B cell (primary cell): ENCODE results near the gene CEACAM21. TPM values are rescaled to one million over a fixed set of nuclear protein-coding genes. Genes with fewer than 3 reads are reported as not detected.

Experiments
- ATAC-seq: fragments of 200-7000 bp; cut with Tn5 transposase; one replicate; pipeline ENCODE4 v1.10.0; 2021; ENCODE audit warnings: low read depth, mild to moderate bottlenecking, moderate number of reproducible peaks, moderate library complexity
- CTCF ChIA-PET: fragments of 350-600 bp; sonication (Branson Sonifier 250); formaldehyde crosslinking; loops from one replicate; lab custom pipeline; 2021; ENCODE audit warnings: antibody characterized with exemption, inconsistent platforms; lab: Charles Lee
- POLR2A ChIA-PET: fragments of 350-600 bp; sonication (Branson Sonifier 250); formaldehyde crosslinking; loops from one replicate; lab custom pipeline; 2021; ENCODE audit warnings: antibody characterized with exemption; lab: Charles Lee
- DNase-seq: peaks from one replicate; pipeline ENCODE4 v3.0.0; 2013
- H2AFZ ChIP-seq: 2 replicates; pipeline ENCODE4 v1.6.1; 2012; ENCODE audit warnings: mild to moderate bottlenecking, low read depth, low read length; ENCODE audit not compliant: insufficient read depth, poor library complexity, severe bottlenecking
- H3K27ac ChIP-seq, 2 donors: 1 replicate in 1 of 2; 2 replicates in 1 of 2; pipeline ENCODE4 v1.5.1; 2012 to 2013; ENCODE audit warnings: low read length in 2 of 2, mild to moderate bottlenecking in 2 of 2, moderate library complexity in 1 of 2
- H3K27me3 ChIP-seq, 4 experiments: fragments of 200-600 bp in 1 of 4; sonication (generic) in 1 of 4; replicated peaks in 1 of 4; 1 replicate in 2 of 4; 2 replicates in 2 of 4; pipeline versions ENCODE4 v1.6.1 to v1.7.0; 2013 to 2016; ENCODE audit warnings: low read length in 3 of 4, mild to moderate bottlenecking in 2 of 4, mixed read lengths in 1 of 4, moderate library complexity in 1 of 4; ENCODE audit not compliant: insufficient read depth in 4 of 4, control insufficient read depth in 3 of 4; ENCODE audit errors: control extremely low read depth in 1 of 4
- H3K36me3 ChIP-seq, 2 experiments: replicated peaks in 1 of 2; 1 replicate in 1 of 2; 2 replicates in 1 of 2; pipeline versions ENCODE4 v1.6.1 to v1.7.1; 2013; ENCODE audit warnings: low read length in 1 of 2; ENCODE audit not compliant: insufficient read depth in 2 of 2, control insufficient read depth in 1 of 2; ENCODE audit errors: control extremely low read depth in 1 of 2, extremely low read depth in 1 of 2
- H3K4me1 ChIP-seq, 2 donors: fragments of 200-600 bp in 1 of 2; sonication (generic) in 1 of 2; 1 replicate in 1 of 2; 2 replicates in 1 of 2; pipeline versions ENCODE4 v1.5.1 to v1.6.1; 2013 to 2017; ENCODE audit warnings: low read length in 2 of 2; ENCODE audit not compliant: control insufficient read depth in 2 of 2, insufficient read depth in 2 of 2
- H3K4me2 ChIP-seq: replicated peaks from 2 replicates; pipeline ENCODE3; 2012; ENCODE audit warnings: mild to moderate bottlenecking, low read depth, low read length; ENCODE audit not compliant: poor library complexity, severe bottlenecking
- H3K4me3 ChIP-seq, 5 experiments: fragments of 200-600 bp in 1 of 5; sonication (generic) in 1 of 5; 1 replicate in 3 of 5; 2 replicates in 2 of 5; pipeline versions ENCODE4 v1.5.1 to v1.7.0; 2011 to 2016; ENCODE audit warnings: low read length in 4 of 5, mild to moderate bottlenecking in 4 of 5, low read depth in 2 of 5, control low read depth in 1 of 5, moderate library complexity in 1 of 5; ENCODE audit not compliant: insufficient read depth in 1 of 5; ENCODE audit errors: control extremely low read depth in 1 of 5, extremely low read depth in 1 of 5
- H3K79me2 ChIP-seq: fragments of 200-600 bp; sonication (generic); one replicate; pipeline ENCODE4 v1.6.0; 2016; ENCODE audit warnings: low read length; ENCODE audit not compliant: control insufficient read depth, insufficient read depth
- H3K9ac ChIP-seq: fragments of 200-600 bp; sonication (generic); 2 replicates; pipeline ENCODE4 v1.6.1; 2017; ENCODE audit warnings: mild to moderate bottlenecking, low read length, moderate library complexity
- H3K9me3 ChIP-seq, 3 donors: one replicate each; pipeline versions ENCODE4 v1.6.1 to v1.7.1; 2013; ENCODE audit warnings: low read length in 2 of 3; ENCODE audit not compliant: control insufficient read depth in 2 of 3, insufficient read depth in 1 of 3; ENCODE audit errors: control extremely low read depth in 1 of 3
- H4K20me1 ChIP-seq: 2 replicates; pipeline ENCODE4 v1.6.0; 2012; ENCODE audit warnings: mild to moderate bottlenecking, low read length; ENCODE audit not compliant: insufficient read depth, control insufficient read depth, poor library complexity, severe bottlenecking
- H3K27ac Mint-ChIP-seq: one replicate; pipeline ENCODE4 v1.8.0; 2021; ENCODE audit warnings: mixed read lengths
- H3K27me3 Mint-ChIP-seq: one replicate; pipeline ENCODE4 v1.8.0; 2021; ENCODE audit warnings: mixed read lengths
- H3K4me1 Mint-ChIP-seq: one replicate; pipeline ENCODE4 v1.8.0; 2021; ENCODE audit warnings: mixed read lengths
- H3K4me3 Mint-ChIP-seq: one replicate; pipeline ENCODE4 v1.8.0; 2021; ENCODE audit warnings: mixed read lengths
- H3K9me3 Mint-ChIP-seq: one replicate; pipeline ENCODE4 v1.8.0; 2022; ENCODE audit warnings: mixed read lengths; ENCODE audit not compliant: insufficient read depth
- EZH2 ChIP-seq: IDR thresholded peaks from 2 replicates; pipeline ENCODE4 v1.6.1; 2012; ENCODE audit warnings: borderline replicate concordance, low read depth, mild to moderate bottlenecking, moderate library complexity, low read length; ENCODE audit not compliant: insufficient read depth, poor library complexity, severe bottlenecking
- WGBS: methylation state at CpG from one replicate; pipeline ENCODE4 v1.1.5; 2013; ENCODE audit warnings: missing lambda C conversion rate; ENCODE audit not compliant: insufficient coverage; 5-methylcytosine and 5-hydroxymethylcytosine counted together
- intact Hi-C: fragments of 100-400 bp; cut with micrococcal nuclease; formaldehyde crosslinking; loops from one replicate; pipeline ENCODE4 v1.10.0; 2022
- polyA plus RNA-seq: library from polyadenylated mRNA; depleted of rRNA; stranded (reverse); fragments of >200 nt; gene quantifications from 2 replicates; pipeline ENCODE4 v1.2.3, GENCODE V29; 2012
- total RNA-seq, 2 donors: library from RNA; stranded (reverse); fragments of 120-200 nt in 1 of 2; gene quantifications; 1 replicate in 1 of 2; 2 replicates in 1 of 2; pipeline versions ENCODE4 v1.2.3 to v1.2.4, GENCODE V29; 2013 to 2022
- TF ChIP-seq, protein P1 (sequence below): fragments of 200-600 bp; IDR thresholded peaks from one replicate; pipeline ENCODE4 v1.8.0; 2022; ENCODE audit warnings: antibody characterized with exemption, mild to moderate bottlenecking

The CEACAM21 gene
- total and polyA plus RNA-seq, 2 donors (not counting 1 experiment from before 2014, with no cell fraction given) = 18.9 to 27.3 TPM

DNA sequence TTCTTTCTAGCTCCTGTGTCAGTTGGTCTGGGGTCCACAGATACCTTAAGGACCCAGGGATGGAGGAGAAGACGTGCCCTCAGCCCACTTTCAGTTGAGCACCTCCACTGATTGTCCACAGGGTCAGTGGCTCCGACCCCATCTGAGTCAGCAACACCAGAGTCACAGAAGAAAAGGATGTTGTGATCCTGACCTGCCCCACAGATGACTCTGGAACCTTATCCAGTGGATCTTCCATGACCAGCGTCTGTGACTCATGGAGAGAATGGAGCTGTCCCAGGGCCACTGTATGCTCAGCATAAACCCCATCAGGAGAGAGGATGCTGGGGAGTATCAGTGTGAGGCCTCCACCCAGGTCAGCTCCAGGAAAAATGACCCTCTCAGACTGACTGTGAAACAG is 28.9 kb downstream of the CEACAM21 start:
- DNase-seq = no peak

DNA sequence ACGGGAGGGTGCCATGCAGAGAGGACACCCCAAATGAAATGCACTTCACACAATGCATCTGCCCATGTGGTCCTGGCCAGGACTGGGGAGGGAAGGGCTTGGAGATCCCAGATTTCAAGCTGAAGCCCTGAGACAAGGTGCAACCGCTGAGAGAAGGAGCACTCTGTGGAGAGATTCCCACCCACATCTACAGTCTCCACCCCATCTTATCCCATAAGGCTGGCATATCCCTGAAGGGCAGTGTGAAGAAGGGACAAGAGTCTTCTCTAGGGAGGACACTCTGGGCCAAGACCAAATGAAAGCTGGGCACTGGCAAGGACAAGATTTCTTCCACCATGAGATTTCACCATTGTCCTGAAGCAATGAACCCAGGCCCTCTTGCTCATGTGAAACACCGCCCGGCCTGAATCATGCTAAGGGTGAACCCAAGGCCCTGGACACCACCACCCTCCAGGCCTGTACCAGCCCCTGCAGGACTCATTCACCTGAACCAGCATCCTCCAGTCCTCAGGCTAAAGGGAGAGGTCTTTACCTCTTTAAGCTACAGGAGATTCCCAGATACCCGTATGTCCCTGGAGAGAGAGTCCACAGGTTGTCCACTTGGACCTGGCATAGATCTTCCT is 30.4 kb downstream of the CEACAM21 start:
- Mint-ChIP-seq H3K27ac (no peak overlapping the region), H3K4me1 (no peaks in the 10 kb centered on the region), H3K9me3 (no peaks in the 10 kb centered on the region), H3K4me3 (no peak overlapping the region), H3K27me3 (peaks cover 32% of the 10 kb centered on the region)
- no peaks in the 10 kb centered on the region for H4K20me1 ChIP-seq
- DNase-seq (no peak), ATAC-seq (no peak)
- no peaks in the 10 kb centered on the region for H3K4me1 ChIP-seq
- WGBS = 83% methylated on average over 4 of the region's 5 CpGs
- H2AFZ ChIP-seq = no peak overlapping the region
- no peak for TF ChIP-seq EZH2
- TF ChIP-seq, protein P1, sequence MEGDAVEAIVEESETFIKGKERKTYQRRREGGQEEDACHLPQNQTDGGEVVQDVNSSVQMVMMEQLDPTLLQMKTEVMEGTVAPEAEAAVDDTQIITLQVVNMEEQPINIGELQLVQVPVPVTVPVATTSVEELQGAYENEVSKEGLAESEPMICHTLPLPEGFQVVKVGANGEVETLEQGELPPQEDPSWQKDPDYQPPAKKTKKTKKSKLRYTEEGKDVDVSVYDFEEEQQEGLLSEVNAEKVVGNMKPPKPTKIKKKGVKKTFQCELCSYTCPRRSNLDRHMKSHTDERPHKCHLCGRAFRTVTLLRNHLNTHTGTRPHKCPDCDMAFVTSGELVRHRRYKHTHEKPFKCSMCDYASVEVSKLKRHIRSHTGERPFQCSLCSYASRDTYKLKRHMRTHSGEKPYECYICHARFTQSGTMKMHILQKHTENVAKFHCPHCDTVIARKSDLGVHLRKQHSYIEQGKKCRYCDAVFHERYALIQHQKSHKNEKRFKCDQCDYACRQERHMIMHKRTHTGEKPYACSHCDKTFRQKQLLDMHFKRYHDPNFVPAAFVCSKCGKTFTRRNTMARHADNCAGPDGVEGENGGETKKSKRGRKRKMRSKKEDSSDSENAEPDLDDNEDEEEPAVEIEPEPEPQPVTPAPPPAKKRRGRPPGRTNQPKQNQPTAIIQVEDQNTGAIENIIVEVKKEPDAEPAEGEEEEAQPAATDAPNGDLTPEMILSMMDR = no peak
- no peaks in the 10 kb centered on the region for H3K9me3 ChIP-seq
- H3K27me3 ChIP-seq = peaks cover 0 to 6% (median 3%) of the 10 kb centered on the region in 4 experiments
- no peak overlapping the region for H3K27ac ChIP-seq
- no peak overlapping the region for H3K9ac ChIP-seq
- H3K36me3 ChIP-seq = no peaks in the 10 kb centered on the region
- H3K79me2 ChIP-seq = no peaks in the 10 kb centered on the region
- POLR2A ChIA-PET = no interaction called here
- no peak overlapping the region for H3K4me3 ChIP-seq
- CTCF ChIA-PET = interaction anchor here (3.1 kb wide), 1 partner anchor 10 kb away, joined by 12 read pairs; no protein-coding TSS in a partner anchor
- intact Hi-C loops = no loop called here
- H3K4me2 ChIP-seq = no peak overlapping the region

More for the DNA sequence above, 28.9 kb downstream of the CEACAM21 start:
- ATAC-seq = no peak
- H3K36me3 ChIP-seq = no peaks in the 10 kb centered on the region
- Mint-ChIP-seq H3K27ac (no peak overlapping the region), H3K27me3 (peaks cover 24% of the 10 kb centered on the region), H3K9me3 (no peaks in the 10 kb centered on the region), H3K4me1 (no peaks in the 10 kb centered on the region), H3K4me3 (no peak overlapping the region)
- TF ChIP-seq, protein P1 = no peak
- TF ChIP-seq EZH2 = no peak
- no peak overlapping the region for H2AFZ ChIP-seq
- H3K9me3 ChIP-seq = no peaks in the 10 kb centered on the region
- ChIA-PET CTCF (interaction anchor here (0.7 to 3.1 kb wide), 2 partner anchors 8 to 42 kb away, joined by 3 to 12 read pairs; no protein-coding TSS in a partner anchor), POLR2A (no interaction called here)
- intact Hi-C loops = no loop called here
- H3K9ac ChIP-seq = no peak overlapping the region
- H3K4me1 ChIP-seq = no peaks in the 10 kb centered on the region
- H4K20me1 ChIP-seq = no peaks in the 10 kb centered on the region
- no peak overlapping the region for H3K4me2 ChIP-seq
- no peak overlapping the region for H3K27ac ChIP-seq
- H3K79me2 ChIP-seq = no peaks in the 10 kb centered on the region
- no peaks in the 10 kb centered on the region for H3K27me3 ChIP-seq
- WGBS = 74% methylated on average over 3 of the region's 3 CpGs
- H3K4me3 ChIP-seq = no peak overlapping the region
